Measurements from ENCODE around the gene YAE1.

Gene YAE1

DNA sequence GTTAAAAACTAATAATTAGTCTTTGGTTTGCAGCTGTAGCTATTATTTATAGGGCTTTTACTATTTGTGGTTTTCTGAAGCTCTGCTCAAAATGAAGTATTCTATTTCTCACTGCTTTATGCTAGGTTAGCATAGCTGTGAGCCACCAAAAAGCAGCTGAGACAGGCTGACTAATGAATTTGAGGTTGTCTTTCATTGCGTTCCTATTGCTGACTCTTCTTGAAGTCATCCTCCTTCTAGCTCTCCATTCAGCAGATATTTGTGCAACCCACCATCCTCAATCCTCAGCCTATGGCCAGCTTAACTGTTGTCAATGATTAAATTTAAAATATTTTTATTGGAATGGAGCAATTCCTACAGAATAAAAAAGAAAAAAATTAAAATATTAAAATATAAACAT lies 55.1 kb downstream of the YAE1 start:
- no peak for TF ChIP-seq EZH2 (IDR thresholded peaks at IDR 0.05; ENCODE audit: borderline replicate concordance, low read depth, low read length, severe bottlenecking)
- TF ChIP-seq, protein P1, sequence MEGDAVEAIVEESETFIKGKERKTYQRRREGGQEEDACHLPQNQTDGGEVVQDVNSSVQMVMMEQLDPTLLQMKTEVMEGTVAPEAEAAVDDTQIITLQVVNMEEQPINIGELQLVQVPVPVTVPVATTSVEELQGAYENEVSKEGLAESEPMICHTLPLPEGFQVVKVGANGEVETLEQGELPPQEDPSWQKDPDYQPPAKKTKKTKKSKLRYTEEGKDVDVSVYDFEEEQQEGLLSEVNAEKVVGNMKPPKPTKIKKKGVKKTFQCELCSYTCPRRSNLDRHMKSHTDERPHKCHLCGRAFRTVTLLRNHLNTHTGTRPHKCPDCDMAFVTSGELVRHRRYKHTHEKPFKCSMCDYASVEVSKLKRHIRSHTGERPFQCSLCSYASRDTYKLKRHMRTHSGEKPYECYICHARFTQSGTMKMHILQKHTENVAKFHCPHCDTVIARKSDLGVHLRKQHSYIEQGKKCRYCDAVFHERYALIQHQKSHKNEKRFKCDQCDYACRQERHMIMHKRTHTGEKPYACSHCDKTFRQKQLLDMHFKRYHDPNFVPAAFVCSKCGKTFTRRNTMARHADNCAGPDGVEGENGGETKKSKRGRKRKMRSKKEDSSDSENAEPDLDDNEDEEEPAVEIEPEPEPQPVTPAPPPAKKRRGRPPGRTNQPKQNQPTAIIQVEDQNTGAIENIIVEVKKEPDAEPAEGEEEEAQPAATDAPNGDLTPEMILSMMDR (IDR thresholded peaks at IDR 0.05; ENCODE audit: borderline replicate concordance, extremely low read depth, low read length, poor library complexity, severe bottlenecking): no peak
- Histone ChIP-seq H3K4me2 (ENCODE audit: insufficient read depth, low read length) (no peak overlapping the region), H3K4me1 (ENCODE audit: insufficient read depth, low read length) (peaks cover 34% of the 10 kb centered on the region), H3K79me2 (ENCODE audit: insufficient read depth, low read length) (peaks cover 35% of the 10 kb centered on the region), H3K27ac (ENCODE audit: low read length) (no peak overlapping the region), H4K20me1 (ENCODE audit: insufficient read depth, low read length) (peaks cover 2% of the 10 kb centered on the region; the same call in 1 of the 2 replicates), H2AFZ (ENCODE audit: low read depth, low read length) (no peak overlapping the region), H3K27me3 (ENCODE audit: insufficient read depth, low read length, poor library complexity) (no peaks in the 10 kb centered on the region), H3K36me3 (ENCODE audit: insufficient read depth, low read length) (no peaks in the 10 kb centered on the region; the same call in 1 of the 2 replicates), H3K9me3 (ENCODE audit: insufficient read depth, low read length, severe bottlenecking) (no peaks in the 10 kb centered on the region), H3K9ac (ENCODE audit: low read depth, low read length) (no peak overlapping the region), H3K4me3 (ENCODE audit: low read depth in 1 of 2, low read length in 2 of 2) (no peak overlapping the region)
- ATAC-seq (ENCODE audit: insufficient read depth, low read depth) (no peak), DNase-seq (no peak)

DNA sequence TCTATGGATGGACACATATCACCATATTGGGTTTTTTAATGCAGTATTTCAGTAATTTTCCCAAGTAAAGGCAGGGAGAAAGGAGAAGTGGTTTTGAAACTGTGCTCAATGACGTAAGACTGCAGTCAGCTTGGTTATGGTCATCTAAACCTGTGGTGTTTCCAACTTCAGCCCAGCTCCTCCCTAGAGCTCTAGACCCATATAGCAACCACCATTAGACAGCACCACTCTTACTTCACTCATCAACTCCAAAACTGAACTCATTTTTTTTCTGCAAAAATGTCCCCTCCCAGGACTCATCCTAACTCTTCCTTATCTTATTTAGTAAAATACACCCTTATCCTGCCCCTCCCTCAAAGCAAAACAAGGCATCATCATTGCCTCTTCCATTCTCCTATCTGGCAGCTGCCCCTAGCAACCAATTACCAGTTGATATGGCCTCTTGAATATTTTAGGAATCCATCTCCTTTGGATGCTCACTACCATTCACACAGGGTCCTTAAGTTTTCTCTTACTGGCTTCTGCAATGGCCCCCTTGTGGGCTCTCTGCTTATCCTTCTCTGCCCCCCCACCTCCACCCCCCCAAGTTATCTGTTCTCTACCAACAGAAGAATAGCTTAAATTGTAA lies 55.7 kb downstream of the YAE1 start:
- Histone ChIP-seq H3K4me1 (ENCODE audit: insufficient read depth, low read length) (peaks cover 39% of the 10 kb centered on the region), H3K9me3 (ENCODE audit: insufficient read depth, low read length, severe bottlenecking) (no peaks in the 10 kb centered on the region), H4K20me1 (ENCODE audit: insufficient read depth, low read length) (peaks cover 4% of the 10 kb centered on the region; the same call in 1 of the 2 replicates), H2AFZ (ENCODE audit: low read depth, low read length) (no peak overlapping the region), H3K27ac (ENCODE audit: low read length) (no peak overlapping the region), H3K9ac (ENCODE audit: low read depth, low read length) (peak overlapping the region; percentile 93; the same call in 1 of the 2 replicates), H3K79me2 (ENCODE audit: insufficient read depth, low read length) (peaks cover 42% of the 10 kb centered on the region), H3K27me3 (ENCODE audit: insufficient read depth, low read length, poor library complexity) (no peaks in the 10 kb centered on the region), H3K36me3 (ENCODE audit: insufficient read depth, low read length) (no peaks in the 10 kb centered on the region; the same call in 1 of the 2 replicates), H3K4me2 (ENCODE audit: insufficient read depth, low read length) (peak overlapping the region; percentile 68), H3K4me3 (ENCODE audit: low read depth in 1 of 2, low read length in 2 of 2) (peak overlapping the region in 1 of 2 experiments; percentile 70; a peak in 2 of 4 replicates)
- TF ChIP-seq, protein P1 (IDR thresholded peaks at IDR 0.05; ENCODE audit: borderline replicate concordance, extremely low read depth, low read length, poor library complexity, severe bottlenecking): no peak
- no peak for TF ChIP-seq EZH2 (IDR thresholded peaks at IDR 0.05; ENCODE audit: borderline replicate concordance, low read depth, low read length, severe bottlenecking)
- DNase-seq (no peak), ATAC-seq (ENCODE audit: insufficient read depth, low read depth) (no peak)

All from DND-41 (cell line).